Gastrocnemius medialis (tissue), 4 donors: ENCODE measurements around the gene JPT1. TPM values are rescaled to one million over a fixed set of nuclear protein-coding genes. Genes with fewer than 3 reads are reported as not detected.

Experiments
- ATAC-seq, 2 donors: fragments of 150-250 bp; one replicate each; pipeline ENCODE4 v1.9.1; 2016
- DNase-seq, 2 donors: peaks; one replicate each; pipeline ENCODE4 v3.0.0-alpha.2; 2019
- H3K27ac ChIP-seq, 4 donors: fragments of 200-600 bp; sonication (generic); 1 replicate in 1 of 4; 2 replicates in 3 of 4; pipeline ENCODE4 v1.5.1; 2016 to 2018; ENCODE audit warnings: mild to moderate bottlenecking in 2 of 4, moderate library complexity in 1 of 4
- H3K27me3 ChIP-seq, 3 donors: fragments of 200-600 bp; sonication (generic) in 2 of 3; 1 replicate in 1 of 3; 2 replicates in 2 of 3; pipeline versions ENCODE4 v1.5.1 to v1.6.0; 2016 to 2019; ENCODE audit warnings: mild to moderate bottlenecking in 1 of 3, moderate library complexity in 1 of 3
- H3K36me3 ChIP-seq, 2 donors: fragments of 200-600 bp; sonication (generic) in 1 of 2; one replicate each; pipeline ENCODE4 v1.5.1; 2017 to 2018
- H3K4me1 ChIP-seq, 2 donors: fragments of 200-600 bp; sonication (generic) in 1 of 2; one replicate each; pipeline ENCODE4 v1.5.1; 2016 to 2017; ENCODE audit warnings: mild to moderate bottlenecking in 2 of 2
- H3K4me3 ChIP-seq, 4 donors: fragments of 200-600 bp; sonication (generic) in 3 of 4; 1 replicate in 1 of 4; 2 replicates in 3 of 4; pipeline ENCODE4 v1.5.1; 2016 to 2019; ENCODE audit warnings: mild to moderate bottlenecking in 2 of 4
- H3K9me3 ChIP-seq, 3 donors: fragments of 200-600 bp; sonication (generic) in 2 of 3; 1 replicate in 1 of 3; 2 replicates in 2 of 3; pipeline ENCODE4 v1.5.1; 2016 to 2019
- POLR2A ChIP-seq, 2 donors: fragments of 450-650 bp; IDR thresholded peaks; one replicate each; pipeline ENCODE4 v1.6.1; 2017; ENCODE audit warnings: antibody characterized with exemption in 2 of 2, mild to moderate bottlenecking in 2 of 2, moderate library complexity in 2 of 2
- in situ Hi-C, 4 donors: fragments of 200-750 bp; cut with MboI; loops; one replicate each; pipeline versions ENCODE4 v1.15.0 to v1.8.0; 2017; ENCODE audit warnings: low sequenced_read_pairs in 4 of 4
- intact Hi-C: fragments of 100-400 bp; cut with DNase I; formaldehyde crosslinking; loops from one replicate; pipeline ENCODE4 v1.15.1; 2023; ENCODE audit warnings: low total_unique reads
- total RNA-seq, 4 donors: library from RNA; depleted of rRNA; stranded (reverse); fragments of >200 nt; gene quantifications; one replicate each; pipeline versions ENCODE4 v1.1.0 to v1.2.3, GENCODE V29; 2016
- TF ChIP-seq, protein P1 (sequence below), 5 experiments: fragments of 450-650 bp in 3 of 5; fragments of 200-600 bp in 2 of 5; sonication (generic) in 2 of 5; IDR thresholded peaks in 4 of 5; conservative IDR thresholded peaks in 1 of 5; 1 replicate in 4 of 5; 2 replicates in 1 of 5; pipeline ENCODE4 v1.5.1; 2016 to 2019; ENCODE audit warnings: antibody characterized with exemption in 5 of 5, mild to moderate bottlenecking in 3 of 5, moderate library complexity in 3 of 5

JPT1 gene
- total RNA-seq, 4 donors from 2014 or later: 35.5 to 113 (median 71.8) TPM

DNA sequence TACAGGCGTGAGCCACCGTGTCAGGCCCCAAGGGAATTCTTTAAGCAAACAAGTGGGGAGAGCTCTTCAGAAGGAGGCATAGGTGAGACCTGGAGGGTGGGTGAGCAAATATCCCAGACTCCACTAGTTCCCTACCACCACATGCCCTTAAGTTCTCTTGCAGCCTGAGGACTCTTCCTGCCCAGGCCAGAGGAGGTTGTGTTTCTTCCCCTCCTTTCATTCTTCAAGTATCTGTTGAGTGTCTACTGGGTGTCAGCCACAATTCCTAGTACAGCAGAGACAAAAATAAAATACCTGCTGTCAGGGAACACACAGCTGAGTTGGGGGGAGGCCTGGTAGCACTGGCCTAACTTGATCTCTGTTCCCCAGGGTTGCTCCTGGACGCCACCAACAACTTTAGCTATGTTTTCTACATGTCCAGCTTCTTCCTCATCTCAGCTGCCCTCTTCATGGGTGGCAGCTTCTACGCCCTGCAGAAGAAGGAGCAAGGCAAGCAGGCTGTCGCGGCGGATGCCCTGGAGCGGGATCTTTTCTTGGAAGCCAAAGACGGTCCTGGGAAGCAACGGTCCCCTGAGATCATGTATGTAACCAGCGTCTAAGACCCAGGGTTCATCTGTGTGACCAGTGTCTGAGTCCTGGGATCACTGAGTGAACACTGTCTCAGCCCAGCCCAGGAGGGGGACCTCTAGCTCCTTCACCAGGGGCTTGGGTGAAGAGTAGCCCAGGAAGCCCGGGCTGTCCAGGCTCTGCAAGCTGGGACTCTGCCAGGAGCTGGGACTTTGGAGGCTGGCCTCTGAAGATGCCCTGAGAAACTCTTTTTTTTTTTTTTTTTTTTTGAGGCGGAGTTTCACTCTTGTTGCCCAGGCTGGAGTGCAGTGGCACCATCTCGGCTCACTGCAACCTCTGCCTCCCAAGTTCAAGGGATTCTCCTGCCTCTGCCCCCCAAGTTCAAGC is 50.4 kb downstream of the JPT1 start:
- DNase-seq (no peak), ATAC-seq (no peak)
- Histone ChIP-seq H3K36me3 (peaks cover 0 to 5% of the 10 kb centered on the region in 2 donors), H3K4me1 (no peaks in the 10 kb centered on the region), H3K9me3 (no peaks in the 10 kb centered on the region), H3K27me3 (no peaks in the 10 kb centered on the region), H3K4me3 (no peak overlapping the region), H3K27ac (no peak overlapping the region)
- TF ChIP-seq, protein P1, sequence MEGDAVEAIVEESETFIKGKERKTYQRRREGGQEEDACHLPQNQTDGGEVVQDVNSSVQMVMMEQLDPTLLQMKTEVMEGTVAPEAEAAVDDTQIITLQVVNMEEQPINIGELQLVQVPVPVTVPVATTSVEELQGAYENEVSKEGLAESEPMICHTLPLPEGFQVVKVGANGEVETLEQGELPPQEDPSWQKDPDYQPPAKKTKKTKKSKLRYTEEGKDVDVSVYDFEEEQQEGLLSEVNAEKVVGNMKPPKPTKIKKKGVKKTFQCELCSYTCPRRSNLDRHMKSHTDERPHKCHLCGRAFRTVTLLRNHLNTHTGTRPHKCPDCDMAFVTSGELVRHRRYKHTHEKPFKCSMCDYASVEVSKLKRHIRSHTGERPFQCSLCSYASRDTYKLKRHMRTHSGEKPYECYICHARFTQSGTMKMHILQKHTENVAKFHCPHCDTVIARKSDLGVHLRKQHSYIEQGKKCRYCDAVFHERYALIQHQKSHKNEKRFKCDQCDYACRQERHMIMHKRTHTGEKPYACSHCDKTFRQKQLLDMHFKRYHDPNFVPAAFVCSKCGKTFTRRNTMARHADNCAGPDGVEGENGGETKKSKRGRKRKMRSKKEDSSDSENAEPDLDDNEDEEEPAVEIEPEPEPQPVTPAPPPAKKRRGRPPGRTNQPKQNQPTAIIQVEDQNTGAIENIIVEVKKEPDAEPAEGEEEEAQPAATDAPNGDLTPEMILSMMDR (IDR thresholded peaks at IDR 0.05 in 4 of 5, conservative IDR thresholded peaks at IDR 0.05 in 1 of 5): no peak
- no peak for TF ChIP-seq POLR2A (IDR thresholded peaks at IDR 0.05)
- intact Hi-C loops (no loop called here), in situ Hi-C loops (no loop called here)

DNA sequence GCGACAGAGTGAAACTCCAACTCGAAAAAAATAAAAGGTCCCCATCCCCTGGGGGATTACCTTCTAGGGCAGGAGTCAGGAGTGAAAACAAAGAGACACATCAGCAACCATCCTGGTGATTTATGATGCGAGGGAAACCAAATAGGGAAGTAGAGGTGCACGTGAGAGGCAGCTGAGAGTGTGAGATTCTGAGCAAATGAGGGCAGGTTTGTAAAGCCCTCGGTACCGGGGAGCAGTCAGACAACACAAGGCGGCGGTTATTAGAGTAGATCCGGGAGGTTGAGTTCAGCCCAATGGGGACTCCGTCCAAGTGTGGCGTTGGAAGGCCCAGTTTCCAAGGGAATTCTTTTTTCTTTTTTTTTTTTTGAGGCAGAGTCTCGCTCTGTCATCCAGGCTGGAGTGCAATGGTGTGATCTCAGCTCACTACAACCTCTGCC is 51.9 kb downstream of the JPT1 start:
- Histone ChIP-seq H3K36me3 (peaks cover 0 to 5% of the 10 kb centered on the region in 2 donors), H3K27ac (no peak overlapping the region), H3K4me1 (no peaks in the 10 kb centered on the region), H3K9me3 (no peaks in the 10 kb centered on the region), H3K27me3 (no peaks in the 10 kb centered on the region), H3K4me3 (no peak overlapping the region)
- no peak for ATAC-seq
- TF ChIP-seq, protein P1 (IDR thresholded peaks at IDR 0.05 in 4 of 5, conservative IDR thresholded peaks at IDR 0.05 in 1 of 5): no peak
- no peak for TF ChIP-seq POLR2A (IDR thresholded peaks at IDR 0.05)
- no peak for DNase-seq
- in situ Hi-C loops: no loop called here
- intact Hi-C loops: no loop called here

DNA sequence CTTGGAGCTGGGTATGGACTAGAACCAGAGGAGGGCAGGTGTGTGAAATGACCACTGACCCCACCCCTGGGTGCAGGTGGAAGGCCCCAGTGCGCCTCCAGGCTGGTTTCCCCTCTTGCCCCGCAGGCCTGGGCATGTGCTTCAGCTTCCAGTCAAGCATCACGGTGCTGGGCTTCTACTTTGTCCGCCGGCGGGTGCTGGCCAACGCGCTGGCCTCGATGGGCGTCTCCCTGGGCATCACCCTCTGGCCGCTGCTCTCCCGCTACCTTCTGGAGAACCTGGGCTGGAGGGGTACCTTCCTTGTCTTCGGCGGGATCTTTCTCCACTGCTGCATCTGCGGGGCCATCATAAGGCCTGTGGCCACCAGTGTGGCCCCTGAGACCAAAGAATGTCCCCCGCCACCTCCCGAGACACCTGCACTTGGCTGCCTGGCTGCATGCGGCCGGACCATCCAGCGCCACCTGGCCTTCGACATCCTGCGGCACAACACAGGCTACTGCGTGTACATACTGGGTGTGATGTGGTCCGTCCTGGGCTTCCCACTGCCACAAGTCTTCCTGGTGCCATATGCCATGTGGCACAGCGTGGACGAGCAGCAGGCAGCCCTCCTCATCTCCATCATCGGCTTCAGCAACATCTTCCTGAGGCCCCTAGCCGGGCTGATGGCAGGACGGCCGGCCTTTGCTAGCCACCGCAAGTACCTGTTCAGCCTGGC is 54.3 kb downstream of the JPT1 start:
- ATAC-seq (no peak), DNase-seq (no peak)
- TF ChIP-seq, protein P1 (IDR thresholded peaks at IDR 0.05 in 4 of 5, conservative IDR thresholded peaks at IDR 0.05 in 1 of 5): no peak
- no peak for TF ChIP-seq POLR2A (IDR thresholded peaks at IDR 0.05)
- H3K27me3 ChIP-seq: no peaks in the 10 kb centered on the region
- no peaks in the 10 kb centered on the region for H3K9me3 ChIP-seq
- in situ Hi-C loops (no loop called here), intact Hi-C loops (no loop called here)
- H3K27ac ChIP-seq: no peak overlapping the region
- peaks cover 0 to 5% of the 10 kb centered on the region in 2 donors for H3K36me3 ChIP-seq
- no peak overlapping the region for H3K4me3 ChIP-seq
- peaks cover 6 to 8% of the 10 kb centered on the region in 2 donors for H3K4me1 ChIP-seq

DNA sequence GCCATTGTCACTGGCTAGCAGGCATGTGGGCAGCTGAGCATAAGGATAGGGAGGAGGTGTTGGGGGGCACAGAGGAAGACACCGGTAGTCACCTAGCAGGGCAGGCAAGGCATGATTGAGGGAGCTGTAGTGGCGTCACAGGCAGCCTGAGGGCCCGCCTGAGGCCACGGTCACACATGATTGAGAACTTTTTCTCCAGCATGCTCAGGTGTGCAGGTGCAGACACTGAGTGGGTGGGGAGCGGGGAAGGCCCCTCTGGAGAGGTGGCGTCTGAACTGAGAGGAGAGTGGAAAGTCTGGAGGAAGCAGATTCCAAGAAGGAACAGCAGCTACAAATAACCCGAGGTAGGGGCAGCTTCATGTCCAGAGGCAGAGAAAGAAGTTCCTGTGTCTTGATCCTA is 55.5 kb downstream of the JPT1 start:
- Histone ChIP-seq H3K9me3 (no peaks in the 10 kb centered on the region), H3K4me1 (peaks cover 6 to 8% of the 10 kb centered on the region in 2 donors), H3K27ac (no peak overlapping the region), H3K36me3 (peaks cover 0 to 5% of the 10 kb centered on the region in 2 donors), H3K4me3 (no peak overlapping the region), H3K27me3 (no peaks in the 10 kb centered on the region)
- in situ Hi-C loops (no loop called here), intact Hi-C loops (no loop called here)
- no peak for TF ChIP-seq POLR2A (IDR thresholded peaks at IDR 0.05)
- TF ChIP-seq, protein P1 (IDR thresholded peaks at IDR 0.05 in 4 of 5, conservative IDR thresholded peaks at IDR 0.05 in 1 of 5): no peak
- DNase-seq: no peak
- ATAC-seq: no peak
